Mesenteric fat pad (tissue), 1 donor: ENCODE data around the gene SRPRA. TPM values are rescaled to one million over a fixed set of nuclear protein-coding genes. Genes with fewer than 3 reads are reported as not detected.
A peak's percentile ranks its signal among the peaks of the same experiment; 100 is the strongest.
"Not testable (repeated sequence)": the region's sequence is repeated elsewhere in the genome, so short reads cannot be mapped to it uniquely, and the experiment has no call there.

Experiments
- DNase-seq: peaks from one replicate; pipeline ENCODE4 v3.0.0-alpha.2; 2020; ENCODE audit warnings: low spot score
- long read RNA-seq: library from polyadenylated mRNA; unstranded; transcript quantifications from one replicate; pipeline ENCODE4 v2.0.0, GENCODE V29; 2020
- total RNA-seq: library from RNA; stranded (reverse); fragmentation: NEBNext Ultra II Directional; extraction: Animal tissue kit (Norgen Biotek cat#: 25700); gene quantifications from one replicate; pipeline ENCODE4 v1.2.1, GENCODE V29; 2021
- donor health status: DM: yes; HTN: yes; CAD: no.

SRPRA gene, protein sequence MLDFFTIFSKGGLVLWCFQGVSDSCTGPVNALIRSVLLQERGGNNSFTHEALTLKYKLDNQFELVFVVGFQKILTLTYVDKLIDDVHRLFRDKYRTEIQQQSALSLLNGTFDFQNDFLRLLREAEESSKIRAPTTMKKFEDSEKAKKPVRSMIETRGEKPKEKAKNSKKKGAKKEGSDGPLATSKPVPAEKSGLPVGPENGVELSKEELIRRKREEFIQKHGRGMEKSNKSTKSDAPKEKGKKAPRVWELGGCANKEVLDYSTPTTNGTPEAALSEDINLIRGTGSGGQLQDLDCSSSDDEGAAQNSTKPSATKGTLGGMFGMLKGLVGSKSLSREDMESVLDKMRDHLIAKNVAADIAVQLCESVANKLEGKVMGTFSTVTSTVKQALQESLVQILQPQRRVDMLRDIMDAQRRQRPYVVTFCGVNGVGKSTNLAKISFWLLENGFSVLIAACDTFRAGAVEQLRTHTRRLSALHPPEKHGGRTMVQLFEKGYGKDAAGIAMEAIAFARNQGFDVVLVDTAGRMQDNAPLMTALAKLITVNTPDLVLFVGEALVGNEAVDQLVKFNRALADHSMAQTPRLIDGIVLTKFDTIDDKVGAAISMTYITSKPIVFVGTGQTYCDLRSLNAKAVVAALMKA
- total RNA-seq: 121 TPM
- long read RNA-seq, transcript SRPRA-201 (14 exons, 3,069 nt): major isoform, 87 of 114 reads
- long read RNA-seq, partial matches to known transcripts: 16 of 114 reads
- long read RNA-seq, other reads (novel, unspliced or antisense): 10 of 114 reads

DNA sequence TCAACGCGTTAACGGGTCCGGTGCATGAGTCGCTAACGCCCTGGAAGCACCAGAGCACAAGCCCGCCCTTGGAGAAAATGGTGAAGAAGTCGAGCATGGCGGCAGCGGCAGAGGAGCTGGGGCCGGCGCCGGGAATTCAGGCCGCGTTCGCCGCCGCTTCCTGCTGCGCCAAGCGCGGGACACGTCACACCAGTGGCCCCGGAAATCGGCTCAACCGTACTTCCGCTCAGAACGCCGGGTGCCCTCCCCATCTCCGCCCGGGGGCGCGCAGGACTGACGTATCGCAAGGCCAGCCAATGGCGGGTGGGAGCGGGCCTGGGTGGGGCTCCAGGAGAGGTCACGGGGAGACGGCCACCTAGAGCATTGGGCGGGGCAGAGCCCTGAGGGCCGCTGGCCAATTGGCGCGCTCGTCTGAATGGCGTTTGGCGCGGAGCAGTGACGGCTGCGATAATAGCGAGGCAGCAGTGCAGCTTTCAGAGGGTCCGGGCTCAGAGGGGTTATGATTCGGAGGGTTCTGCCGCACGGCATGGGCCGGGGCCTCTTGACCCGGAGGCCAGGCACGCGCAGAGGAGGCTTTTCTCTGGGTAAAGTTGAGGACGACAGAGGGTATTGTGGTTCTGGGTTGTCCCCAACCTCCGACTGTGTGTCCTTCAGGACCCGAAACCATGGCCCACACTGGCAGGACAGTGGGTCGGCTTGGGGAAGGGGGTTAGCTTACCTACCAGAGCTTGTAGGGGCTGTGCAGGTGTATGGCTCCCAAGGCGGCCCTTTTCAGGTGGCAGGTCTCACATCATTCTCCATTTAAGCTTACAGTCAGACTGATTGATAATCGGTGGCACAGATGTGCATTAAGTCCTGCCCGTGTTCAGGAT is at the start of gene SRPRA, which contains the start of gene FOXRED1:
SRPRA (minus strand) TSS at position 188 of the 872 bp plus-strand sequence; CDS start at position 97, 91 bp downstream.
FOXRED1 (plus strand) TSS at position 447 of the 872 bp plus-strand sequence; CDS start at position 500, 53 bp downstream.
- DNase-seq: peak; percentile 100

DNA sequence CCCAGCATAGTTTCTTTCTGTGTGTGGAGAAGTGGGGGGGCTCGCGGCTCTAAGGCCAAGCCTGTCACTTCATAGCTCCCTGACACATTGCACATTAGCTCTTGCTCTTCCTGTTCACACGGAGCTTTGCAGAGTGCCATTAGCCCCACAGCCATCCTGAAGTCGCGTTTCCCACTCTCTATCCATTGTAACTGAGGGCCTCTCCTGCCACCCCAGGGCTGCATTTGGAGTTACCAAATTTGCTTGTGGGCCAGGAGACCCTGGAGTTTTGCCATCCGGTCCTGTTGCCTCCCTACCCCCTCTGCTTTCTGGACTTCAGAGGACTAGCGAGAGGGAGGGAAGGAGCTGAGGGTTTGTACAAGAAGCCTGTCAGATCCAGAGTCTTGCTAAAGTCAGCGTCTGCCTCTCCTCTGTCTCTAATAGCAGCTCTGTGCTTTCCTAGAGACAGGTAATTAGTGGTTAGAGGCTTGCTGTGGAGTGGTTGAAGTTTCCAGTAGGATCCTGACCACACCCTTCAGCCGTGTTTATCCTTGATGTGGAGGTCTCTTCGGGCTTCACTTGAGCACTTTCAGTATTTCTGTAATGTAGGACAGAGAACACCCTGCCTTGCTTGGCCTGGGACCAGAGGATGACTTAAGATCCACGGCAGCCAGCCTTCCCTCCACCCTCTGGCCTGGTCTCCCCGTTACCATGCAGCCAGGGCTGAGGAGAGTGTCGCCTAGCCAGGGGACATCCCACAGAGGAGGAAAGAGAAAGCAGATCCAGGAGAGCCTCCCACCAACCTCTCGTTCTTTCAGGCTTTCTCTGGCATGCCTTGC is 49.3 kb upstream of the SRPRA start:
- no peak for DNase-seq

DNA sequence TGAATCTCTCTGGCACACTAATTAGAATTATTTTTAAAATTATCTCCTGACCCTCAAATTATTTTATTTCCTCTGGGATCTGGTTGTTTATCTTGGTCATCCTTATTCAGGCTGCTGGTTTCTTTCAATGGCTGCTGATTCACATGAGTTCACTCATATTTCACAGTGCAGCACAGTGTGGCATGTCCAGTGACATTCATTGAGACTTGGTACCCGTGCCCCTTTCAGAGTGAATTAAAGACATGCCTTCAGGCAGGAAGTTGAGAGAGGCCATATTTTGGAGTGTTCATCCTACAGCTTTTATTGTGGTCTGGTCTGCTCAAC is 48.7 kb upstream of the SRPRA start:
- no peak for DNase-seq

DNA sequence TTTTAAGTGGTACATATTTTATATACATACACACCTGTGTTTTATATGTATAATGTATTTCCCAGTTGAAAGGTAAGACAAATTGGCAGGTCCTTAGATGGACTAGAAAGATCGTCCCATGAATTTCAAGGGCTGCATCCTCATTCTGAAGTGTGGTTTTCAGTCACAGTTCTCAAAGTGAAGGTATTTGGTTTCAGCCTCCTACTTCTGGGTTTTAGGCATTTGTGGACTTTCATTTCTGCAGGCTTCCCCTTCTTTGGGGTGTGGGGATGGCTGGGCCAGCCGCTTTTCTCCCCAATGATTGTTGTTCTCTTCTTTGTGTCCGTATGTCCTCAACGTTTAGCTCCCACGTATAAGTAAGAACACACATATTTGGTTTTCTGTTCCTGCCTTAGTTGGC is 45.1 kb upstream of the SRPRA start:
- no peak for DNase-seq

DNA sequence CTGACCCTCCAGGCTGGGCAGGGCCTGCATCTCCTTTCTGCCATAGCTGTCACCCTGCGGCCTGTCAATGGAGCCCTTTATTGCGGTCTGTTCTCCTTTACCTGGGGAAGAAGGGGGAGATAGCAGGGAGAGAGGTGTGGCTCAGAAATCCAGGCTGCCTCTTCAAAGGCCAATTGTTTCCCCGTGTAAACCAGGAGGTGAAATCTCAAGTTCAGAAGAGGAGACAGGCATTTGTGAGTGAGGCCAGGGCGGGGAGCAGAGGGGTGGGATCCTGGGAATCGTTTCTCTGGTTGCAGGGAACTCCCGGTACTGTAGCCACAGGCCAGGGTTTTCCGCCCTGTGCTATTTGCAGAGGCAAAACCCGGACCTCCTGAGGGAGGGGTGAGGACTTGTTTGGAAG is 44.3 kb upstream of the SRPRA start:
- no peak for DNase-seq

DNA sequence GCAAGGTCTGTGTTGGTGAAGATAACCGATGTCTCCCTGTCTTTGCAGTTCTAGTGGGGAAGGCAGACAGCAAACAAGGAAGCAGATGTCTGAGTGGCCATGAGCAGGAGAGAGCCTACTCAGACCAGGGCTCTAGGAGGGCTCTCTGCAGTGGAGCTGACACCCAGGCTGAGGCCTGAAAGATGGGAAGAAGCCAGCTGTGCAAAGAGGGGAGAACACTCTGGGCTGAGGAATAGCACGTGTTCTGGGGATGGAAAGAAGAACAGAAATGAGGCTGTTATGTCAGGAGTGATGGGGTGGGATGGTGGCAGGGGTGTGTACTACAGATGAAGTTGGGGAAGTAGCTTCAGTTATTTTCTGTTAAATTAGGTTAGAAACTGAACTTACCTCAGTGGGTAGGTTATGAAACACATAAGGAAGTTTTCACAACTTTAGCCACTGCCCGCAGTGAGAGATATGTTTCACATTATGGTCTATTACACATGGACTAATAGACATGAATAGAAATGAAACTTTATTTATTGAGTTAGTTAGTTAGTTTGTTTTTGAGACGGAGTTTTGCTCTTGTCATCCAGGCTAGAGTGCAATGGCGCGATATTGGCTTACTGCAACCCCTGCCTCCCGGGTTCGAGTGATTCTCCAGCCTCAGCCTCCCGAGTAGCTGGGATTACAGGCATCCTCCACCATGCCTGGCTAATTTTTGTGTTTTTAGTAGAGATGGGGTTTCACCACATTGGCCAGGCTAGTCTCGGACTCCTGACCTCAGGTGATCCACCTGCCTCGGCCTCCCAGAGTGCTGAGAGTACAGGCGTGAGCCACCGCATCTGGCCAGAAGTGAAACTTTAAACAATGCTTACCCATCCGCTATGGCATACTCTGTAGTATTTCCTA is 43.0 kb upstream of the SRPRA start:
- no peak for DNase-seq

DNA sequence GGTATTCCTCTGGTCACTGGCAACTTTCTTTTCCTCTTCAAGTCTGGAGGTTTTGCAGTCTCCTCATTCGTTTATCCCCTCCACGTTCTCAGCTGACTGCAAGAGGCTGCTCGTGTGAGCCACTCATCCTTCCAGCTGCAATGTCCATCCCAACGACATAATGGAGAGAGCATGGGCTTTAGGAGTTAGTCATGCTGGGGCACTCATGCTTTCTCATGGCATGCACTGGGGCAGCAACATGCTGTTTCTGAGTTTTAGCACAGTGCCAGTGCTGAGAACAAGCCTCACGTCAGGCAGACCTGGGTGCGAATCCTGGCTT is 42.3 kb upstream of the SRPRA start:
- no peak for DNase-seq

DNA sequence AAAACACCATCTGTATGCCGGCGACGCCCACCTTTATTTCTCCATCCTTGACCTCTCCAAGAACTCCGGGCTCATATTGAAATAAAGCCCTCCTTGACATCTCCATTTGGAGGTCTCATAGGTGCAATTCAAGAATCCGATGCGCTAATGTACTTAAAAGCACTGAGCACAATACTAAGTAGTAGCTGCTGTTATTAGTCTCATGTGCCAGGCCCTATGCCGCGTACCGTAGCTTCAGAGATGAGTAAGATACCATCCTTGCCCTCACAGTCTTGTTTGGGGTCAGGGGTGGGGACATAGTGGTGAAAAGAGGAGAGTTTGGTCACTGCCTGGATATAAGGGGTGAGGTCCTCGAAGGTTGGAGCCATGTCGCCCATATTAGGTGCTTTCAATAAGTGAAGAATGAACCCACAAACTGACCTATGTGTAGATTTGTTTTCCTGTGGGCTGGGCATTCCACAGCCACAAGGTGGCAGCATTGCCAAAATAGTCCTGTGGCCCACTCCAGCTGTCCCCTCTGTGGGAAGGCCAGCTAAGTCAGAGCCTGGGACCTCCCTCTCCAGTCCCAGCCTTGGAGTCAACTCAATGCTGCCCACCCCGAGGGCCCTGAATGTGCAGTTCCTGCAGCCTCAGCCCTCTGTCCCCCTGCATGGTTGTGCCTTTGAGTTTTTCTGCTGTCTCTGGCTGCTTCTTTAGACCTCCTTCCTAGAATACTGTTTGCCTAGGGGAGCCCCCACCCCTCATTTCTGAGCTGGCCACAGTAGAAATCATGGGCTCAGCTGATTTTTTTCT is 41.7 kb upstream of the SRPRA start:
- DNase-seq: no peak

DNA sequence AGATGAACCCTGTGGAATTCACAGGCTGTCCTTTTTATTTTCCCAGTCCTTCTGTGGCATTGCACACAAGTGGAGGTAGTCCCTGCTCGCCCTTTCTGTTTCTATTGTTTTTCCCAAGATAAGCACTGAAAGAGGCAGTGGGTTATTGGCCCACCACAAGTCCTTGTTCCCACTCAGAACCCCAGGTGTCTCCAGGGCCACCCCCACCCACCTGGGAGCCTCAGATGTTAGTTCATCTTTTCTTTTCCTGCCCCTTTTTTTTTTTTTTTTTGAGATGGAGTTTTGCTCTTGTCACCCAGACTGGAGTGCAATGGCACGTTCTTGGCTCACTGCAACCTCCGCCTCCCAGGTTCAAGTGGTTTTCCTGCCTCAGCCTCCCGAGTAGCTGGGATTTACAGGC is 40.1 kb upstream of the SRPRA start:
- DNase-seq: not testable (repeated sequence)

DNA sequence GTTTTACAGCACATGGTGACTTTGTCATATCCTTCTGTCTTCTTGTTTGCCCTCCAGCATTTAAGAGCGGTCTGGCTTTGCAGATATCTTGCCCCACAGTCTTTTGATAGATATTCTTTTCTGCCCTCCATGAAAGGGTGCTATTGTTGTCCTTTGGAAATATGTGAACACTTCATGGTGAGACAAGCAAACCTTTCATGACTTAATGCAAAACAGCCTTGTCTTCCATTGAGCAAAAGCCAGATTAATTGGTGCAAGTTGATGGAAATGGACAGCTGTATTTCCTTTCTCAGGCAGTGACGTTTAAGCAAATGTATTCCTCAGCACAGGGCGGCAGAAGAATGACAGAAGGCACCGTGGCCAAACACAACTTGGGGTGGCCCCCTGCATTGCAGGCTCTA is 39.6 kb upstream of the SRPRA start:
- DNase-seq: no peak

DNA sequence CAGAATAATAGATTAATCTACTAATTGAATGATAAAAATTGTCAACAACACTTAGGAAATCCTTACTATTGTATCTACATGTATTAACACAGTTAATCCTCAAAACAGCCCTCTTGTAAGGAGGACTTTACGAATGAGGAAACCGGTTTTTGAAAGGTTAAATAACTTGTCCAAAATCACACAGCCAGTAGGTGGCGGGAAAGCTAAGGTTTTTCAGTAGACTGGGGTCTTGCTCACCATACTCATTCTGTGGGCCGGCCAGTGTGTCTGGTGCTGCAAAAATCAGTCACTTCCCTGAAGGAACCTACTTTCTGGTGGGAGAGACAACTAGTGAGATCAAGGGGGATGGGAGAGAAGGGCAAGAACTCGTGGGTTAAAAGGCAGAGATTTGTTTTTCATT is 39.0 kb upstream of the SRPRA start:
- no peak for DNase-seq

DNA sequence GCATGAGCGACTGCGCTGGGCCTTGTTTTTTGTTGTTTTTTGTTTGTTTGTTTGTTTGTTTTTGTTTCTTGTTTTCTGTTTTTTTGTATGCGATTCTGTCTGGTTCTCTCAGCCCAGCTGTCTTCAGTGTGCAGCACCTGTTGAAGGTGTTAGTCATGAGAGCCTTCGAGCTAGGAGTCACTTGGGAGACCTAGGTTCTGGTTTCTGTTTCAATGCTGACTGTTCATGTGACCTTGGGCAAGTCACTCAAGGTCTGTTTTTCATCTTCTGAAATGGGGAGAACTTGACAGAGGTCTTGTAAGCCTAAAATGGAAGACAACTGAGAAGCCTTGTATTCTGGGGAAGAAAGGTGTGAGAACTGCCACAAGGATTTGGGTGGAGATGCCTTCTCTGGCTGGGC is 37.0 kb upstream of the SRPRA start:
- no peak for DNase-seq

DNA sequence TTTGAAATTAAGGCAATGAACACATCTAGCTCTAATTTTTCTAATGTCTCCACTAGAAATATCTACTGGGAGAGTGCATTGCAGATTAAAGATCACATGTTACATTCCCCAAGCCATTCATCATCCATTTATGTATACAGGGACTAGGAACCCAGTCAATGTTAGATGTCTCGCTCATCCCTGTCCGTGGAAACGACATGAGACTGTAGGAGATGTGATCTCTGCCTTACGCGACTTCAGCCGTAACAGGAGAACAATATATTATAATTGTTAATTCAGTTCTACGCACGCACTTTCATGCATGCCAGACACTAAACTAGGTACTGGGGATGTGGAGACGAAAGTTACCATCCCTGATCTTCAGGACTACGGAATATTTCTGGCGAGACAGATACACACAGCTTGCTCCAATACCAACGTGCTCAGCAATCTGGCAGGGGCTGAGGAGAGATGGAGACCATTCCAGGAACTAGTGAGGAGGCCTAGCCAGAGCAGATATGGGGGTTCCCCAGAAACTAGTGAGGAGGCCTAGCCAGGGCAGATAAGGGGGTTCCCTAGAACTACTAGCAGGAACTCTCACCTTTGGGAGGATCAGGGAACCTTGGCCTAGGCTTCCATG is 35.9 kb upstream of the SRPRA start:
- DNase-seq: no peak

DNA sequence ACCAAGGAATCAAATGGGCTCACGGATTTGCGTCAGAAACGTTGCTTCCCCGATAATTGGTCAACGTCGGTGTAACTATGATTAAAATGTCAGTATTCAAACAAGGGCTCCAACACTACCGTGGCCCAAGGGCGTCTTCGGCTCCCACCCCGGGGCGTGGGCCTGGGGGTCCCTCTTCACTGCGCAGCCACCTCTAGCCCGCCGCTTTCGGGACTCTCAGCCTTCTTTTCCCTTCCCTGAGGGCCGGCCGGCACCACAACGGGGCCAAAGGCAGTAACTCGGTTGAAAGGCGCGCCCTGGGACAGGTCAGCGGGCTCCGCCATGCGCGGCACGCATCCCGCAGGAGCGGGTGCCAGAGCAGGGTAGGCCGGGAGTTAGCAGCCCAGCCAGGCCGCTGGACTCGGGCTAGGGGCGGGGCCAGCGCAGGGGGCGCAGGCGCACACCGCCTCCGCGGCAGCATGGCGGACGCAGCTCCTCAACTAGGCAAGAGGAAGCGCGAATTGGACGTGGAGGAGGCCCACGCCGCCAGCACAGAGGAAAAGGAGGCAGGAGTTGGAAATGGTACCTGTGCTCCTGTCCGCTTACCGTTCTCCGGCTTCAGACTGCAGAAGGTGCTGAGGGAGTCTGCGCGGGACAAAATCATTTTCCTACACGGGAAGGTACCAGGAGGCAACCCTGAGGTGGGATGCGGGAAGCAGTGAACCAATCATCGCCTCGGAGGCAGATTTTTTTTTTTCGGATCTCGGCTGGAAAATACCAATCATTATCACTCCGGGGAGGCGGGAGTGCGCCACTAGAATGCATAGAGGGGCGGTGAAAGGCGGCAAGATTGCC is 35.1 kb upstream of the SRPRA start, which contains the start of gene DCPS:
DCPS (plus strand) TSS at position 438 of the 834 bp plus-strand sequence; CDS start at position 459, 21 bp downstream.
- DNase-seq: peak; percentile 97

DNA sequence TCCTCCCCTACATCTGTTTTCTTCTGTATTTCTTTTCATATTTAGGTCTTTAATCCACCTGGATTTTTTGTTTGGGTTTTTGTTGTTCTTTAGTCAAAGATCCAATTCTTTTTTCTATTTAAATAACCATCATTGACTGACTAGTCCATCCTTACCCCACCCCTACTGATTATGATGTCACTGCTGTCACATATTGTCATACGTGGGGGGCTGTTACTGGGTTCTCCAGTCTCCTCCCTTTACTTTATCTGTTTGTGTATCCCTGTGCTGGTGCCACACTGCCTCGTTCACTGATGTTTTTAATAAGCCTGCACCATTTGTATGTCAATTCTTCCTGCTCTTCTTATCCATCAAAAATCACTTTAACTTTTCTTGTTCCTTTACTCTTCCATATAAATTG is 28.3 kb upstream of the SRPRA start:
- no peak for DNase-seq

DNA sequence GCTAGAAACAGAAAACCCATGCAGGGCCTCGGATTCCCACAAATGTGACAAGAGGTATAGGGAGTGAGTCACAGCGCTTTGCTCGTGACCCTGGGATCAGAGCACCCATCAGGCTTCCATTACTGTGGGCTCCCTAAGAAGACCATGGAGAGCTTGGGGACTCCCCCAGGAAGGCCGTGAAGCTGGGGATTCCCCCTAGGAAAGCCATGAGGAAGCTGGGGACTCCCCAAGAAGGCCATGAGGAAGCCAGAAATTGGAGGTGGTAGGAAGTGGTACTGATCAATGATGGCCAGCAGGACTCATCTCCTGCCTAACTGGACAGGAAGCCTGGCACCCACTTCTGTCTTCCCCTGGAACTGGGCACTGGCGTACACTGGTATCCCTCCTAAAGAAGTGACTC is 25.0 kb upstream of the SRPRA start:
- DNase-seq: no peak

DNA sequence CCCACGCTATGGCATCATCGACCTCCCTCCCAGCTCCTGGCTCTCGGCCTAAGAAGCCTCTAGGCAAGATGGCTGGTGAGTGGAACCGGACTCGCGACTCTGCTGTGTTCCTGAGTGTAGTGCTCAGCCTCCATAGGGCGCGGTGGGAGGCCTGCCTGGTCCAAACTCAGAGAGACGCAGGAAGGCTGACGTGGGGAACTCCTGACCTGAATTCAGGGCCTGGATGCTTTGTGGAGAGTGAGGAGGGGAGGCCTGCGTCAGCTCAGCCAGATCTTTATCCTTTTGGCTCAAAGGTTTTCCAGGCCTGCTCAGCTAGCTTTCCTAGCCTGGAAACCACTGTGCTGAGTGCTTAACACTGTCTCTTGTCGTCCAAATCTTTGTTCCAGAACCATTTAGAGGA is 22.2 kb upstream of the SRPRA start:
- DNase-seq: no peak

DNA sequence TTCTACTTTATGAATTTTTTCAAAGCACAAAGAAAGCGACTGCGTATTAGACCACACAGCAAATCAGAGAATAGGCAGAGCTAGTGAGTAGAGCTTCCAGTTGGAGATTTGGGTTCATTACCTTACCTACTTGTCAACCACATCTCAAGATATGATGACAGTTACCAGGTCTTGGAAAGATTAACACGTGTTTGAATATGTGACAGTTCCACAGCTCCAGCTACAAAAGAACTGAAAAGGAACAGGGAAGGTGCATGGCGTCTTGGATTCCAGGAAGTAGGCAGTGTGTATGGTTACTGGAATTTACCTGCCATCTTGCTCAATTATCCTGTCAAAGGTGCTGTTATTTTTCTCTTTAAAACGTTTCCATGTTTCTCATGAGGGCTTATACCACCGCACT is 19.5 kb upstream of the SRPRA start:
- DNase-seq: no peak
